ENCODE measurements around the gene COL5A2. TPM values are rescaled to one million over a fixed set of nuclear protein-coding genes. Genes with fewer than 3 reads are reported as not detected.

COL5A2 gene
- total and polyA plus RNA-seq, 7 experiments from 2014 or later: 0.09 to 2.3 (median 0.37) TPM

- Mint-ChIP-seq H3K9me3 (no peaks in the 10 kb centered on the region), H3K4me1 (peaks cover 0 to 4% (median 0%) of the 10 kb centered on the region in 7 donors), H3K36me3 (no peaks in the 10 kb centered on the region), H3K27ac (no peak overlapping the region), H3K27me3 (no peaks in the 10 kb centered on the region), H3K4me3 (no peak overlapping the region)
- no peaks in the 10 kb centered on the region for H3K9me3 ChIP-seq (ENCODE audit: control insufficient read depth in 2 of 3, low read length in 3 of 3)
- CTCF ChIA-PET: no interaction called here
- no peak overlapping the region for H3K4me3 ChIP-seq (ENCODE audit: low read length)
- H3K4me1 ChIP-seq (ENCODE audit: control insufficient read depth in 2 of 2, insufficient read depth in 2 of 2, low read length in 2 of 2): no peaks in the 10 kb centered on the region
- no peaks in the 10 kb centered on the region for H3K36me3 ChIP-seq (ENCODE audit: control insufficient read depth in 2 of 3, insufficient read depth in 3 of 3, low read length in 3 of 3)
- no peak for DNase-seq
- POLR2A ChIA-PET: no interaction called here
- intact Hi-C loops (cut with micrococcal nuclease): no loop called here
- H3K27ac ChIP-seq (ENCODE audit: low read depth, low read length): no peak overlapping the region
- H3K27me3 ChIP-seq (ENCODE audit: control insufficient read depth in 2 of 2, insufficient read depth in 2 of 2, low read length in 2 of 2): no peaks in the 10 kb centered on the region
- no peak for ATAC-seq
Measured at GRCh38 chr2:189047171-189047888, 132.2 kb downstream of the COL5A2 start.

GRCh38 chr2:189046320-189046719 is 133.2 kb downstream of the COL5A2 start:
- ChIA-PET CTCF (no interaction called here), POLR2A (no interaction called here)
- no peaks in the 10 kb centered on the region for H3K9me3 Mint-ChIP-seq
- Histone ChIP-seq H3K9me3 (ENCODE audit: control insufficient read depth in 2 of 3, low read length in 3 of 3) (no peaks in the 10 kb centered on the region), H3K36me3 (ENCODE audit: control insufficient read depth in 2 of 3, insufficient read depth in 3 of 3, low read length in 3 of 3) (no peaks in the 10 kb centered on the region), H3K4me1 (ENCODE audit: control insufficient read depth in 2 of 2, insufficient read depth in 2 of 2, low read length in 2 of 2) (no peaks in the 10 kb centered on the region), H3K4me3 (ENCODE audit: low read length) (no peak overlapping the region), H3K27ac (ENCODE audit: low read depth, low read length) (no peak overlapping the region), H3K27me3 (ENCODE audit: control insufficient read depth in 2 of 2, insufficient read depth in 2 of 2, low read length in 2 of 2) (no peaks in the 10 kb centered on the region)
- peaks cover 0 to 4% (median 0%) of the 10 kb centered on the region in 7 donors for H3K4me1 Mint-ChIP-seq
- H3K27ac Mint-ChIP-seq: no peak overlapping the region
- no peaks in the 10 kb centered on the region for H3K36me3 Mint-ChIP-seq
- ATAC-seq: no peak
- no peak for DNase-seq
- no peaks in the 10 kb centered on the region for H3K27me3 Mint-ChIP-seq
- intact Hi-C loops (cut with micrococcal nuclease): no loop called here
- no peak overlapping the region for H3K4me3 Mint-ChIP-seq

- Mint-ChIP-seq H3K36me3 (no peaks in the 10 kb centered on the region), H3K27ac (no peak overlapping the region), H3K27me3 (no peaks in the 10 kb centered on the region), H3K4me3 (no peak overlapping the region), H3K4me1 (peaks cover 0 to 4% (median 0%) of the 10 kb centered on the region in 7 donors), H3K9me3 (no peaks in the 10 kb centered on the region)
- no peak overlapping the region for H3K27ac ChIP-seq (ENCODE audit: low read depth, low read length)
- DNase-seq: no peak
- H3K36me3 ChIP-seq (ENCODE audit: control insufficient read depth in 2 of 3, insufficient read depth in 3 of 3, low read length in 3 of 3): no peaks in the 10 kb centered on the region
- no peak for ATAC-seq
- ChIA-PET CTCF (no interaction called here), POLR2A (no interaction called here)
- H3K4me1 ChIP-seq (ENCODE audit: control insufficient read depth in 2 of 2, insufficient read depth in 2 of 2, low read length in 2 of 2): no peaks in the 10 kb centered on the region
- no peaks in the 10 kb centered on the region for H3K9me3 ChIP-seq (ENCODE audit: control insufficient read depth in 2 of 3, low read length in 3 of 3)
- intact Hi-C loops (cut with micrococcal nuclease): no loop called here
- no peak overlapping the region for H3K4me3 ChIP-seq (ENCODE audit: low read length)
- H3K27me3 ChIP-seq (ENCODE audit: control insufficient read depth in 2 of 2, insufficient read depth in 2 of 2, low read length in 2 of 2): no peaks in the 10 kb centered on the region
Measured at GRCh38 chr2:189045836-189046235, 133.7 kb downstream of the COL5A2 start.

DNA sequence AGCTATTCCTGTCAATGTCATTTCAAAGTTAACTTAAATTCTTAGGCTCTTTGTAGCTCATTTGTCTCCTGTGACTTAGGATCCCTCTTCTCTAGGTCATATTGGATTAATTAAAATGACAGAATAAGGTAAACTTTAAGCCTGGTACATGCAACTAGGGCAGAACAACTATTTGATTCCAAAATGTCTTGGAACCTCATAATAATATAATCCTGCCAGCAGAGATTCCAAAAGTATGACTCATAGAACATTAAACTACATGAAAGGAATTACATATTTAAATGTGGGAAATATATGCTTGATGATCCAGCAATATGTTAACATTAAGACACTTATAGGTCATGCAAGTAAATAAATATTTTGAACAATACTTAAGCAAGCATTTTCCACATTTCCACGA is 142.0 kb downstream of the COL5A2 start:
- no peaks in the 10 kb centered on the region for H3K27me3 ChIP-seq (ENCODE audit: control insufficient read depth in 2 of 2, insufficient read depth in 2 of 2, low read length in 2 of 2)
- H3K4me1 ChIP-seq (ENCODE audit: control insufficient read depth in 2 of 2, insufficient read depth in 2 of 2, low read length in 2 of 2): no peaks in the 10 kb centered on the region
- no peaks in the 10 kb centered on the region for H3K36me3 ChIP-seq (ENCODE audit: control insufficient read depth in 2 of 3, insufficient read depth in 3 of 3, low read length in 3 of 3)
- H3K27ac Mint-ChIP-seq: no peak overlapping the region
- ChIA-PET CTCF (interaction anchor here (0.6 kb wide), 1 partner anchor 37 kb away, joined by 3 read pairs; no protein-coding TSS in a partner anchor), POLR2A (no interaction called here)
- H3K4me1 Mint-ChIP-seq: peaks cover 0 to 15% (median 12%) of the 10 kb centered on the region in 7 donors
- no peaks in the 10 kb centered on the region for H3K9me3 Mint-ChIP-seq
- DNase-seq: no peak
- intact Hi-C loops (cut with micrococcal nuclease): no loop called here
- H3K27me3 Mint-ChIP-seq: no peaks in the 10 kb centered on the region
- ATAC-seq: no peak
- no peak overlapping the region for H3K4me3 ChIP-seq (ENCODE audit: low read length)
- no peak overlapping the region for H3K4me3 Mint-ChIP-seq
- no peaks in the 10 kb centered on the region for H3K36me3 Mint-ChIP-seq
- no peaks in the 10 kb centered on the region for H3K9me3 ChIP-seq (ENCODE audit: control insufficient read depth in 2 of 3, low read length in 3 of 3)
- H3K27ac ChIP-seq (ENCODE audit: low read depth, low read length): no peak overlapping the region

DNA sequence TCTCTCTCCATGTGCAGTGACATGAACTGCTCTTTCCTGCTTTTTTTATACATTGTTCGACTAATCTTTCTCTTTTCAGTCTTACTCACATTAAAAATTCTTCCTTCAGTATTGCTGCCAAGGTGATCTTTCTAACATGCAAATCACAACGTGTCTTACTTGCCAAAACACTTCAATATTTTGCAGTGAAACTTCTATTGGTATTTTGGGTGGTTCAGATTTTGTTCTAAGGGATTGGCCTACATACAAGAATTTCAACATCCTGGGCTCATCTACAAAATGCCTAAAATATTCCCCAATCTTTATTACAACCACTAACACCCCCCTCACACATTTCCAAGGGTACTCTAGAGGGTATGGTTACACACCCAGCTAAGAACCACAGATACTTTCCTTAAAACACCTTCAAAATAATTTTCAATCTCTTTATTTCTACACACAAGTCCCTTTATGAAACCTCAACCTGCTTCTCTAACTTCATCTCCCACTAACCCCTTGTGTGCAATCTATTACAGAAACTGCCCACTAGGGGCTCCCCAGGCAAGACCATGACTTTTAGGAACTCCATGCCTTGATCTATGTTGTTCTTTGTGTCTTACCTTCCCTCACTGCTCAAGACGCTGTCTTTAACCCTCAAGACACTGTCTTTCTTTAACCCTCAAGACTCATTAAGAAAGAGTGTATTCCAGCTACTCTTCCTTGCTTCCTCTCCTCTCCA is 154.5 kb downstream of the COL5A2 start:
- peaks cover 0 to 8% (median 0%) of the 10 kb centered on the region in 5 donors for H3K27me3 Mint-ChIP-seq
- Histone ChIP-seq H3K4me1 (ENCODE audit: control insufficient read depth in 2 of 2, insufficient read depth in 2 of 2, low read length in 2 of 2) (no peaks in the 10 kb centered on the region), H3K4me3 (ENCODE audit: low read length) (no peak overlapping the region), H3K9me3 (ENCODE audit: control insufficient read depth in 2 of 3, low read length in 3 of 3) (no peaks in the 10 kb centered on the region), H3K27me3 (ENCODE audit: control insufficient read depth in 2 of 2, insufficient read depth in 2 of 2, low read length in 2 of 2) (no peaks in the 10 kb centered on the region), H3K36me3 (ENCODE audit: control insufficient read depth in 2 of 3, insufficient read depth in 3 of 3, low read length in 3 of 3) (no peaks in the 10 kb centered on the region), H3K27ac (ENCODE audit: low read depth, low read length) (no peak overlapping the region)
- CTCF ChIA-PET: no interaction called here
- H3K4me1 Mint-ChIP-seq: no peaks in the 10 kb centered on the region
- ATAC-seq (no peak), DNase-seq (no peak)
- intact Hi-C loops (cut with micrococcal nuclease): no loop called here
- H3K36me3 Mint-ChIP-seq: no peaks in the 10 kb centered on the region
- H3K9me3 Mint-ChIP-seq: no peaks in the 10 kb centered on the region
- H3K27ac Mint-ChIP-seq: no peak overlapping the region
- POLR2A ChIA-PET: no interaction called here
- H3K4me3 Mint-ChIP-seq: no peak overlapping the region

DNA sequence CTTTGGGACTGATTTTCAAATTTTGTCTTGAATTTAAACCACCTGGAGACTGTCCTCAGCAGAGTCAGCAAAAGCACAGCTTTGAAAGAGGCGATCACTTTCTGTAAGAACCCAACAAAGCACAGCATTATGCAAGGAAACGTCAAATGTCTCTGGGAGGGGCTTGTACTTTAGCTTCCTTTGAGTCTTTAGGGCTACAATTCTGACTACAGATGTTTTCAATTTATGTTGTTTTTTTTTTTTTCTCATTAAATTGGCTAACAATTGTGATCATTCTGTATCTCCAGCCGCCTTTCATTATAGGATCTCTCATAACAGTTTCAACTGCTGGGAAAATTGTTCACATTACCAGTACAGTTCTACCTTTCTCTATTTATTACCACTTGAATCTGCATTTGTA is 157.1 kb downstream of the COL5A2 start:
- Histone ChIP-seq H3K4me1 (ENCODE audit: control insufficient read depth in 2 of 2, insufficient read depth in 2 of 2, low read length in 2 of 2) (no peaks in the 10 kb centered on the region), H3K27me3 (ENCODE audit: control insufficient read depth in 2 of 2, insufficient read depth in 2 of 2, low read length in 2 of 2) (no peaks in the 10 kb centered on the region), H3K27ac (ENCODE audit: low read depth, low read length) (no peak overlapping the region), H3K36me3 (ENCODE audit: control insufficient read depth in 2 of 3, insufficient read depth in 3 of 3, low read length in 3 of 3) (no peaks in the 10 kb centered on the region), H3K4me3 (ENCODE audit: low read length) (no peak overlapping the region), H3K9me3 (ENCODE audit: control insufficient read depth in 2 of 3, low read length in 3 of 3) (no peaks in the 10 kb centered on the region)
- CTCF ChIA-PET: no interaction called here
- POLR2A ChIA-PET: no interaction called here
- intact Hi-C loops (cut with micrococcal nuclease): no loop called here
- Mint-ChIP-seq H3K27ac (no peak overlapping the region), H3K36me3 (no peaks in the 10 kb centered on the region), H3K4me3 (no peak overlapping the region), H3K4me1 (no peaks in the 10 kb centered on the region), H3K9me3 (peaks cover 0 to 2% (median 0%) of the 10 kb centered on the region in 11 donors), H3K27me3 (peaks cover 0 to 20% (median 5%) of the 10 kb centered on the region in 5 donors)
- ATAC-seq (no peak), DNase-seq (no peak)

- no peaks in the 10 kb centered on the region for H3K4me1 Mint-ChIP-seq
- H3K27ac Mint-ChIP-seq: no peak overlapping the region
- Histone ChIP-seq H3K36me3 (ENCODE audit: control insufficient read depth in 2 of 3, insufficient read depth in 3 of 3, low read length in 3 of 3) (no peaks in the 10 kb centered on the region), H3K4me3 (ENCODE audit: low read length) (no peak overlapping the region), H3K27ac (ENCODE audit: low read depth, low read length) (no peak overlapping the region), H3K4me1 (ENCODE audit: control insufficient read depth in 2 of 2, insufficient read depth in 2 of 2, low read length in 2 of 2) (no peaks in the 10 kb centered on the region), H3K27me3 (ENCODE audit: control insufficient read depth in 2 of 2, insufficient read depth in 2 of 2, low read length in 2 of 2) (no peaks in the 10 kb centered on the region), H3K9me3 (ENCODE audit: control insufficient read depth in 2 of 3, low read length in 3 of 3) (no peaks in the 10 kb centered on the region)
- DNase-seq (no peak), ATAC-seq (no peak)
- no peak overlapping the region for H3K4me3 Mint-ChIP-seq
- intact Hi-C loops (cut with micrococcal nuclease): no loop called here
- ChIA-PET CTCF (no interaction called here), POLR2A (no interaction called here)
- no peaks in the 10 kb centered on the region for H3K36me3 Mint-ChIP-seq
- peaks cover 0 to 20% (median 5%) of the 10 kb centered on the region in 5 donors for H3K27me3 Mint-ChIP-seq
- H3K9me3 Mint-ChIP-seq: peaks cover 0 to 2% (median 0%) of the 10 kb centered on the region in 11 donors
Measured at GRCh38 chr2:189022053-189022481, 157.5 kb downstream of the COL5A2 start.

Data from naive thymus-derived CD4-positive, alpha-beta T cell (primary cell).